Smooth muscle cell (in vitro differentiated cells): ENCODE results near the gene DPH1. TPM values are rescaled to one million over a fixed set of nuclear protein-coding genes. Genes with fewer than 3 reads are reported as not detected.

ENCODE experiments used
- DNase-seq: peaks from one replicate; lab custom pipeline; 2025; ENCODE audit not compliant: unreplicated experiment; lab: John Stamatoyannopoulos, UW
- H2AFZ ChIP-seq: fragments of 200-600 bp; sonication (generic); 2 replicates; pipeline ENCODE4 v1.6.0; 2016; ENCODE audit warnings: antibody characterized with exemption, low read depth, mild to moderate bottlenecking
- H3F3A ChIP-seq: fragments of 200-600 bp; sonication (generic); 2 replicates; pipeline ENCODE4 v1.6.0; 2017; ENCODE audit warnings: antibody characterized with exemption, low read depth
- H3K27ac ChIP-seq: fragments of 200-600 bp; sonication (generic); 2 replicates; pipeline ENCODE4 v1.5.1; 2016; ENCODE audit warnings: low read depth, mild to moderate bottlenecking
- H3K27me3 ChIP-seq: fragments of 200-600 bp; sonication (generic); 2 replicates; pipeline ENCODE4 v1.6.1; 2016; ENCODE audit warnings: low read depth, mild to moderate bottlenecking
- H3K36me3 ChIP-seq: fragments of 200-600 bp; sonication (generic); 2 replicates; pipeline ENCODE4 v1.5.1; 2016; ENCODE audit warnings: low read depth
- H3K4me1 ChIP-seq: fragments of 200-600 bp; sonication (generic); 2 replicates; pipeline ENCODE4 v1.5.1; 2016; ENCODE audit warnings: low read depth
- H3K4me2 ChIP-seq: fragments of 200-600 bp; sonication (generic); 2 replicates; pipeline ENCODE4 v1.6.0; 2016; ENCODE audit warnings: mild to moderate bottlenecking
- H3K4me3 ChIP-seq: fragments of 200-600 bp; sonication (generic); 2 replicates; pipeline ENCODE4 v1.5.1; 2016; ENCODE audit warnings: mild to moderate bottlenecking
- H3K79me2 ChIP-seq: fragments of 200-600 bp; sonication (generic); 2 replicates; pipeline ENCODE4 v1.6.0; 2016; ENCODE audit warnings: low read depth, mild to moderate bottlenecking
- H3K9ac ChIP-seq: fragments of 200-600 bp; sonication (generic); 2 replicates; pipeline ENCODE4 v1.6.0; 2016; ENCODE audit warnings: low read depth
- H3K9me3 ChIP-seq: fragments of 200-600 bp; sonication (generic); replicated peaks from 2 replicates; pipeline ENCODE4 v1.5.1; 2016; ENCODE audit warnings: low read depth
- H4K20me1 ChIP-seq: fragments of 200-600 bp; sonication (generic); 2 replicates; pipeline ENCODE4 v1.6.0; 2016; ENCODE audit warnings: low read depth
- WGBS: methylation state at CpG from one replicate; pipeline ENCODE4 v1.1.7; 2016; ENCODE audit warnings: low lambda C conversion rate; 5-methylcytosine and 5-hydroxymethylcytosine counted together
- polyA plus RNA-seq: library from polyadenylated mRNA; unstranded; fragments of >200 nt; fragmentation: Nextera tagmentation; extraction: Ambion mirVana; gene quantifications from 2 replicates; pipeline ENCODE4 v1.2.1, GENCODE V29; 2016
- total RNA-seq: library from RNA; depleted of rRNA; stranded (reverse); fragments of >200 nt; gene quantifications from 2 replicates; pipeline ENCODE4 v1.2.3, GENCODE V29; 2014
- TF ChIP-seq, protein P1 (sequence below): fragments of 200-600 bp; sonication (generic); IDR thresholded peaks from 2 replicates; pipeline ENCODE4 v1.5.1; 2017; ENCODE audit warnings: borderline replicate concordance, mild to moderate bottlenecking, antibody characterized with exemption; ENCODE audit not compliant: insufficient read depth, poor library complexity, severe bottlenecking

DPH1 gene
- total and polyA plus RNA-seq, 2 experiments from 2014 or later: 15.9 to 33.6 TPM

DNA sequence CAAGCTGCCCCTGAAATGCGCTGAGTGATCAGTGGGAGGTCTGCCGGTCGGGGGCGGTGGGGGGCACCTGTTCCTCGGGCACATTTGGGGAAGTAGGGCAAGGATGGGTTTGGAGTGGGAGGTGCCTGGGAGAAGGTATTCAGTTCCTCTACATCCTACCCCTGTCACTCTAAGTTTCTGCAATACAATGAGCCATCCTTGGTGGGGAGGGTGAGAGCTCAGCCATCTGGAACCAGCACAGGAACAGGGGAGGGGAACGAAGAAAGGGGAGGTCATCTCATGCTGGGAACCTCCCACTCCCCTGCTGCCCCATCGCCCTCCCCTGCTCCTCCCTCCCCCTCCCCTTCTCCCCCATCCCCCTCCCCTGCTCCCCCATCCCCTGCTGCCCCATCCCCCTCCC is 4.2 kb downstream of the DPH1 start:
- Histone ChIP-seq H3K4me3 (no peak overlapping the region), H2AFZ (no peak overlapping the region), H3K27ac (no peak overlapping the region), H3K4me2 (no peak overlapping the region), H3K9me3 (no peaks in the 10 kb centered on the region), H3F3A (no peaks in the 10 kb centered on the region), H3K79me2 (peaks cover 14% of the 10 kb centered on the region), H3K9ac (no peak overlapping the region), H3K27me3 (no peaks in the 10 kb centered on the region), H3K4me1 (peaks cover 5% of the 10 kb centered on the region), H3K36me3 (no peaks in the 10 kb centered on the region), H4K20me1 (no peaks in the 10 kb centered on the region)
- WGBS: 90% methylated on average over 5 of the region's 7 CpGs
- TF ChIP-seq, protein P1, sequence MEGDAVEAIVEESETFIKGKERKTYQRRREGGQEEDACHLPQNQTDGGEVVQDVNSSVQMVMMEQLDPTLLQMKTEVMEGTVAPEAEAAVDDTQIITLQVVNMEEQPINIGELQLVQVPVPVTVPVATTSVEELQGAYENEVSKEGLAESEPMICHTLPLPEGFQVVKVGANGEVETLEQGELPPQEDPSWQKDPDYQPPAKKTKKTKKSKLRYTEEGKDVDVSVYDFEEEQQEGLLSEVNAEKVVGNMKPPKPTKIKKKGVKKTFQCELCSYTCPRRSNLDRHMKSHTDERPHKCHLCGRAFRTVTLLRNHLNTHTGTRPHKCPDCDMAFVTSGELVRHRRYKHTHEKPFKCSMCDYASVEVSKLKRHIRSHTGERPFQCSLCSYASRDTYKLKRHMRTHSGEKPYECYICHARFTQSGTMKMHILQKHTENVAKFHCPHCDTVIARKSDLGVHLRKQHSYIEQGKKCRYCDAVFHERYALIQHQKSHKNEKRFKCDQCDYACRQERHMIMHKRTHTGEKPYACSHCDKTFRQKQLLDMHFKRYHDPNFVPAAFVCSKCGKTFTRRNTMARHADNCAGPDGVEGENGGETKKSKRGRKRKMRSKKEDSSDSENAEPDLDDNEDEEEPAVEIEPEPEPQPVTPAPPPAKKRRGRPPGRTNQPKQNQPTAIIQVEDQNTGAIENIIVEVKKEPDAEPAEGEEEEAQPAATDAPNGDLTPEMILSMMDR: no peak
- DNase-seq: no peak

DNA sequence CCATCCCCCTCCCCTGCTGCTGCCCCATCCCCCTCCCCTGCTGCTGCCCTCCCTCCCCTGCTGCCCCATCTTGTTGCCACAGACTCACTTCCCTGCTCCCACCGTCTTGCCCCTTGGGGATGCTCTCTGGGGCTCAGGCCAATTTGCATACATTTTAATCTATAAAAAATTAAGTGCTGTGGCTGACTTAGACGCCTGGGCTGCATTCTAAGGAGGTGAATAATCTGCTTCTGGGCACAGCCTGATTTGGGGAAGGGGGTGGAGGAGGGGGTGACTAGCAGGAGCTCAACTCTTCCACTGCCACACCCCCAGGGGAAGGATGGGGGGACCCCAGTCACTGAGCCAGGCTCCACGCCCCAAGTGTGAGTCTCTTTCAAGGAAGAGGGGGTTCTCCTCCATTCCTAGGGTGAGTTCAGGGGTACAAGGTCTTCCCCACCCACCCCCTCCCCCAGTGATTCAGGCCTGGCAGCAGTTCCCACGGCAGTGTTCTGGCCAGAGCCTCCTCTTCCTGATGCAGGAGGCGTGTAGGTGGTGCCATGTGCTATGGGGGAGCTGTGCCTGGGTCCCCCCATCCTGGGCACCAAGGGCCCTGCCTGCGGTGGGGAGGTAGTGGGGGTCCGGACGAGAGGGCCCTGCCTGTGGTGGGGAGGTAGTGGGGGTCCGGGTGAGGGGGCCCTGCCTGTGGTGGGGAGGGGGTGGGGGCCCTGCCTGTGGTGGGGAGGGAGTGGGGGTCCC is 5.0 kb downstream of the DPH1 start:
- Histone ChIP-seq H3K4me2 (no peak overlapping the region), H3F3A (no peaks in the 10 kb centered on the region), H3K36me3 (no peaks in the 10 kb centered on the region), H3K27ac (no peak overlapping the region), H3K9me3 (no peaks in the 10 kb centered on the region), H2AFZ (no peak overlapping the region), H3K4me1 (peaks cover 5% of the 10 kb centered on the region), H4K20me1 (no peaks in the 10 kb centered on the region), H3K9ac (no peak overlapping the region), H3K4me3 (no peak overlapping the region), H3K79me2 (peaks cover 14% of the 10 kb centered on the region), H3K27me3 (no peaks in the 10 kb centered on the region)
- TF ChIP-seq, protein P1: no peak
- 79% methylated on average over 7 of the region's 9 CpGs for WGBS
- no peak for DNase-seq

DNA sequence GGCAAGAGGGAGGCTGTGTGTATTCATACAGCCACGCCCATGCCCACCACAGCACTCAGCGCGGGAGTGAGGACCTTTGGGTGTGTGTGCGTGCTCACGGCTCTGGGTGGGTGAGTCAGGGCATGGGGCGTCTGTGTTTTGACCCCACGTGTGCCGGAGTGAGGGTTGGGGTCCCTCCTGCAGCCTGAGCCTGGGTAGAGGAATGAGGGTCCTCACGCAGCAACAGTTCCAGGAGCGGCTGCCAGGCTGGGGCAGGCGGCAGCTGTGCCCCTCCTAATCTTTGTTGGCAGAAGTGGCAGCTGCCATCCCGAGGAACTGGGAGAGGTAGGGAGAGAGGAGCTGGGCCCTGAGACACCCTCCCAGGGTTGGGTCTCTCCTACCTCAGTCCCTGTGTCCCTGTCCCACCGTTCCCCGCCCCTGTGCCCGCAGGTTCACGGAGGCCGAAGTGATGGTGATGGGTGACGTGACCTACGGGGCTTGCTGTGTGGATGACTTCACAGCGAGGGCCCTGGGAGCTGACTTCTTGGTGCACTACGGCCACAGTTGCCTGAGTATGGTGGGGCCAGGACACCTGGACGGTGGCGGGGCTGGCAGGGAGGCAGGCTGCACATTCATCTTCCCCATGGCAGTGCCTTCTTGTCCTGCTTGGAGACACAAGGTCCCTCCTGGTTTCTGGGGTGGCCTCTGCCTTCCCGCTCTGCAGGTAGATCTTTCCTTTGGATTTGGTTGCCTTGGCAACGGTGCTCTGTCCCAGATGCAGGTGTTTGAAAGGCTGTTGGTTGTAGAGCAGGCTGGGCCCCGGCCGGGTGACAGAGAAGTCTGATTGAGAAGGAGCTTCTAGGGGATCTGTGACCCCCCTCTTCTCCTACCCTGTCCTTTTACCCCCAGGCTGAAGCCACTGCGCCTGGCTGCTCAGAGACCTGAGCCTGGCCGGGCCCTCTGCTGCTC is 5.9 kb downstream of the DPH1 start:
- Histone ChIP-seq H3K4me2 (no peak overlapping the region), H4K20me1 (no peaks in the 10 kb centered on the region), H3F3A (peaks cover 3% of the 10 kb centered on the region), H3K27me3 (no peaks in the 10 kb centered on the region), H3K4me3 (no peak overlapping the region), H3K9me3 (no peaks in the 10 kb centered on the region), H3K9ac (no peak overlapping the region), H3K79me2 (peaks cover 14% of the 10 kb centered on the region), H3K36me3 (no peaks in the 10 kb centered on the region), H3K4me1 (peaks cover 3% of the 10 kb centered on the region), H3K27ac (no peak overlapping the region), H2AFZ (no peak overlapping the region)
- TF ChIP-seq, protein P1: no peak
- DNase-seq: no peak
- WGBS: 97% methylated on average over 27 of the region's 29 CpGs
